Suprapubic skin (tissue), 4 donors: Measurements from ENCODE around the gene MAB21L4. TPM values are rescaled to one million over a fixed set of nuclear protein-coding genes. Genes with fewer than 3 reads are reported as not detected.
A peak's percentile ranks its signal among the peaks of the same experiment; 100 is the strongest.

ENCODE experiments used
- DNase-seq, 2 donors: peaks; one replicate each; pipeline ENCODE4 v3.0.0-alpha.2; 2019; ENCODE audit warnings: low spot score in 2 of 2
- H3K27ac ChIP-seq: fragments of 200-600 bp; sonication (generic); one replicate; pipeline ENCODE4 v1.5.1; 2019
- H3K27me3 ChIP-seq: fragments of 200-600 bp; sonication (generic); one replicate; pipeline ENCODE4 v1.5.1; 2019
- H3K36me3 ChIP-seq: fragments of 200-600 bp; sonication (generic); one replicate; pipeline ENCODE4 v1.5.1; 2019
- H3K4me1 ChIP-seq: fragments of 200-600 bp; sonication (generic); one replicate; pipeline ENCODE4 v1.5.1; 2019
- H3K4me3 ChIP-seq: fragments of 200-600 bp; sonication (generic); one replicate; pipeline ENCODE4 v1.5.1; 2019; ENCODE audit warnings: mild to moderate bottlenecking
- H3K9me3 ChIP-seq: fragments of 200-600 bp; sonication (generic); one replicate; pipeline ENCODE4 v1.5.1; 2019
- CTCF ChIP-seq, 2 donors: fragments of 200-600 bp in 1 of 2; fragments of 450-650 bp in 1 of 2; sonication (generic) in 1 of 2; IDR thresholded peaks; one replicate each; pipeline ENCODE4 v1.5.1; 2016 to 2019; ENCODE audit warnings: antibody characterized with exemption in 2 of 2, mild to moderate bottlenecking in 1 of 2, moderate library complexity in 1 of 2
- EP300 ChIP-seq: sonication (generic); formaldehyde crosslinking; IDR thresholded peaks from one replicate; pipeline ENCODE4 v1.6.1; 2017; ENCODE audit warnings: antibody characterized with exemption
- POLR2A ChIP-seq, 2 donors: fragments of 450-650 bp; IDR thresholded peaks; one replicate each; pipeline ENCODE4 v1.6.1; 2017; ENCODE audit warnings: antibody characterized with exemption in 2 of 2, mild to moderate bottlenecking in 2 of 2, moderate library complexity in 2 of 2
- POLR2AphosphoS5 ChIP-seq, 3 donors: sonication (generic); formaldehyde crosslinking; IDR thresholded peaks; one replicate each; pipeline ENCODE4 v1.6.1; 2017; ENCODE audit warnings: antibody characterized with exemption in 3 of 3
- WGBS: methylation state at CpG from one replicate; pipeline ENCODE4 v1.1.5; 2018; 5-methylcytosine and 5-hydroxymethylcytosine counted together
- total RNA-seq, 4 donors: library from RNA; depleted of rRNA; stranded (reverse); fragments of >200 nt; gene quantifications; one replicate each; pipeline ENCODE4 v1.1.0, GENCODE V29; 2016

Gene MAB21L4
- total RNA-seq, 4 donors from 2014 or later, result 28.7 to 97.5 (median 69.2) TPM

DNA sequence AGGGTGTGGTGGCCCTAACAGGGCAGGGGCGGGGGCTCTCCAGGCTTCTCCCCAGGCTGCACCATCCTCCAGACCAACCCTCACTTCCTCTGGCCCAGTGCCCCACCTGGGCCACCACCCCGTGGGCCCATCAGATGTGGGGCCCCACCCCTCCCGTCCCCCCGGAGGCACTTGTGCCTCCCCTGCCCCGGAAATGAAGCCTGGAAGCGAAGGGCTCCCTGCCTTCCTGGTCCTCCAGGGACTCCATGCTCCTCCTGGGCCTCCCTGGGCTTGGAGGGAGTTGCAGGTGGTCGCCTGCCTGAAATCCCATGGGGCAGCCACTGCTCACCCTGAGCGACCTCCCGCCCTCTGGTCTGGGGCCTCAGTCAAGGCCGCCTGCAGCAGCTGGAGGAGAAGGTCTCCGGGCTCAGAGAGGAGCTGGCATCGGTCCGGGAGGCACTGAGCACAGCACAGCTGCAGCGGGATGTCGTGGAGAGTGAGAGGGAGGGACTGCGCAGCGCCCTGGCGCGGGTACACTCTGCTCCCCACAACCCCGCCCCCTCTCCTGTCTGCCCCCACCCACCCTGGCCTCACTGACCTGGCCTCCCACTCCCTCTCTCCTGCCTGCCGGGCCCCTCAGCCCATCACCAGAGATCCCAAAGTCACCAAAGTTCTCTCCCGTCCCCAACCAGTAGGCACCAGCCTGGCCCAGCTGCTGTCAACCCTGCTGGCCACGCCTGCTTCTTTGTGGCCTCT is 38.2 kb upstream of the MAB21L4 start:
- H3K4me3 ChIP-seq, result no peak overlapping the region
- H3K27me3 ChIP-seq, result peaks cover 3% of the 10 kb centered on the region
- WGBS, result 91% methylated on average over 15 of the region's 23 CpGs
- DNase-seq, result peak; percentile 58 to 76
- H3K27ac ChIP-seq, result no peak overlapping the region
- H3K4me1 ChIP-seq, result no peaks in the 10 kb centered on the region
- peaks cover 4% of the 10 kb centered on the region for H3K9me3 ChIP-seq
- TF ChIP-seq CTCF (IDR thresholded peaks at IDR 0.05), result no peak
- TF ChIP-seq POLR2AphosphoS5 (IDR thresholded peaks at IDR 0.05), result no peak
- no peak for TF ChIP-seq POLR2A (IDR thresholded peaks at IDR 0.05)
- no peak for TF ChIP-seq EP300
- no peaks in the 10 kb centered on the region for H3K36me3 ChIP-seq

DNA sequence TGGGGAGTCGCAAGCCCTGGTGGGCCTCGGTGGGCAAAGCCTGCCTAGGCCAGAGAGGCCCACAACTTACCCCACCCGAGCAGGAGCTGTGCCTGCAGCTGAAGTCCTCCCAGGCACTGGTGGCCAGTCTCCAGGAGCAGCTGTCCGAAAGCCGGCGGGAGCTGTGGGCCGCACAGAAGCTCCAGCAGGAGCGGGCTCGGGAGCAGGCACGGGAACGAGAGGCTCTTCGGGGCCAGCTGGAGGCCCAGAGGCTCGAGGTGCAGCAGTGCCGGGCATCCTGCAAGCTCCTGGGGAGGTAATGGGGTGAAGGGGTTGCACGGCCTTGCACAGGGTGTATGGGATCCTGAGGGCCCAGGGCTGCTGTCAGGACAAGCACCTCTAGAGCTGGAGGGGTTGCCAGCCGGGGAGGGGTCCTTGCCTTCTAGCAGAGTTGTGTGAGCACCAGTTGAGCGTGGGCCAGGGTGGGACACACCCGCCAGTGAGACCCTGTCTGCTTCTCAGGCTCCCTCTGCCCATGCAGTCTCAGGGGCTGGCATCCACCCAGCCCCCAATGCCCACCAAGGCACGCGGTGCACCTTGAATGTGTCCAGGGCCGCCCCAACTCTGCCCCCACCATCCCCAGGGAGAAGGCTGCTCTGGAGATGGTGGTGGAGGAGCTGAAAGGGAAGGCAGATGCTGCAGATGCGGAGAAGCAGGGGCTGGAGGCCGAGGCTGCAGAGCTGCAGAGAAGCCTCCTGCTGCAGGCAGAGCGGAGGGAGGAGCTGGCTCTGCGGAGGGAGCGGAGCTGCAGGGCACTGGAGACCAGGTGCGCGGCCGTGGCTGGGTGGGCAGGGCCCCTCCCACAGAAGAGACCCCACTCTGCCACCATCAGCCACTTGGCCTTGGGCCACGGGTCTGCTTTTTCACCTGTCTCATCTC is 37.4 kb upstream of the MAB21L4 start:
- WGBS, result 72% methylated on average over 19 of the region's 30 CpGs
- Histone ChIP-seq H3K9me3 (peaks cover 4% of the 10 kb centered on the region), H3K4me1 (no peaks in the 10 kb centered on the region), H3K4me3 (no peak overlapping the region), H3K36me3 (no peaks in the 10 kb centered on the region), H3K27ac (no peak overlapping the region), H3K27me3 (peaks cover 3% of the 10 kb centered on the region)
- peak; percentile 59 to 78 for DNase-seq
- TF ChIP-seq CTCF (IDR thresholded peaks at IDR 0.05), result no peak
- TF ChIP-seq POLR2A (IDR thresholded peaks at IDR 0.05), result no peak
- no peak for TF ChIP-seq EP300
- TF ChIP-seq POLR2AphosphoS5 (IDR thresholded peaks at IDR 0.05), result no peak

DNA sequence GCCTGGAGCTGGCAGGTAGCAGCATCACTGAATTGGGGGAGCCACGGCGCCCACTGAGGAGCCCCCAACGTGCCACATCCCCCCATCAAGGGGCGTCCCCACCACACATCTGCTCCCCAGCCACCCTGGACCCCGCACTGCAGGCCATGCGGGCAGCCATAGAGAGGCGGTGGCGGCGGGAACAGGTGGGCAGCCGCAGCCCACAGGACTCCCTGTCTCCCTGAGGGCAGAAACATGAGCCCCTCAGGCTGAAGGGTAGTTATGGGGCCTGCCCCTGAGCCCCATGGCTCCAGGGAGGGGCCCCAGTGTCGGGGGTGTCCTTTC is 36.7 kb upstream of the MAB21L4 start:
- Histone ChIP-seq H3K27me3 (peaks cover 3% of the 10 kb centered on the region), H3K4me3 (no peak overlapping the region), H3K9me3 (peaks cover under 1% of the 10 kb centered on the region), H3K27ac (no peak overlapping the region), H3K36me3 (no peaks in the 10 kb centered on the region), H3K4me1 (no peaks in the 10 kb centered on the region)
- WGBS, result 90% methylated on average over 2 of the region's 11 CpGs
- DNase-seq, result peak in 1 of 2 donors; percentile 36
- no peak for TF ChIP-seq POLR2AphosphoS5 (IDR thresholded peaks at IDR 0.05)
- no peak for TF ChIP-seq POLR2A (IDR thresholded peaks at IDR 0.05)
- TF ChIP-seq CTCF (IDR thresholded peaks at IDR 0.05), result no peak

DNA sequence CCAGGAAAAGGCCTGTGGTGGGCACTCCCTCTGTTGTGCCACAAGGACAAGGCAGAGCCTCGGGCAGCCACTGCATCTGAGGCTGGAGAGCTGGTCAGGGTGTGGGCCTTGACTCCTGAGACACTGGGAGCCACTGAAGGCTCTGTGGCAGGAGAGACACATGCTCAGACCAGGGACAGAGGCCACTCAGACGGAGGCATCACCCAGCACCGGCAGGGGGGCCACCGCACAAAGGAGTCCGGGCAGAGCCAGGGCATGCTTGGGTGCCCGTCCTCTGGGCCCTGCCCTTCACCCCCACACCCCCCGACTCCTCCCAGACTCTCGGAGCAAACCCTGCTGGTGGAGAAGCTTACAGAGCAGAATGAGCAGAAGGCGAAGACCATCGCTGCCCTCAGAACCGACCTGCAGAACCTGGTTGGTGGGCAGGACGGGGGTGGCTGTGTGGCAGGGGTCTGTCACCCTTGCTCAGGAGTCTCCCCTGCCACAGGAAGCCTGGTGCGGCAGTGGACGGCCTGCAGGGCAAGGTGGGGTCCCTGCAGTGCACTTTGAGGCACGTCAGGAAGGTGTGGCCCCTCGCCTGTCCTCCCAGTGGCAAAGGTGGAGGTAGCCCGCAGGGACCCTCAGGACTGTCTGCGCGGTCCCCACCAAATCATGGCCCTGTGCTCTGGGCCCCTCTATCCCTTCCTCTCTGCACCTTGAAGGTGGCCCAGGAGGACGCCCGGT is 36.2 kb upstream of the MAB21L4 start:
- Histone ChIP-seq H3K27me3 (peaks cover 3% of the 10 kb centered on the region), H3K27ac (no peak overlapping the region), H3K36me3 (no peaks in the 10 kb centered on the region), H3K4me3 (no peak overlapping the region), H3K9me3 (no peaks in the 10 kb centered on the region), H3K4me1 (no peaks in the 10 kb centered on the region)
- peak; percentile 46 to 75 for DNase-seq
- 88% methylated on average over 11 of the region's 21 CpGs for WGBS
- TF ChIP-seq POLR2AphosphoS5 (IDR thresholded peaks at IDR 0.05) (no peak), CTCF (IDR thresholded peaks at IDR 0.05) (no peak)
